GM21825 (cell line): ENCODE measurements around the gene MXD3.
A peak's percentile ranks its signal among the peaks of the same experiment; 100 is the strongest.
"Not testable (repeated sequence)": the region's sequence is repeated elsewhere in the genome, so short reads cannot be mapped to it uniquely, and the experiment has no call there.

Source experiments
- ATAC-seq: cut with Tn5 transposase; IDR thresholded peaks from one replicate; pipeline ENCODE4 v1.9.1; 2021; ENCODE audit warnings: mild to moderate bottlenecking, moderate library complexity; ENCODE audit not compliant: unreplicated experiment

The MXD3 gene, protein sequence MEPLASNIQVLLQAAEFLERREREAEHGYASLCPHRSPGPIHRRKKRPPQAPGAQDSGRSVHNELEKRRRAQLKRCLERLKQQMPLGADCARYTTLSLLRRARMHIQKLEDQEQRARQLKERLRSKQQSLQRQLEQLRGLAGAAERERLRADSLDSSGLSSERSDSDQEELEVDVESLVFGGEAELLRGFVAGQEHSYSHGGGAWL

DNA sequence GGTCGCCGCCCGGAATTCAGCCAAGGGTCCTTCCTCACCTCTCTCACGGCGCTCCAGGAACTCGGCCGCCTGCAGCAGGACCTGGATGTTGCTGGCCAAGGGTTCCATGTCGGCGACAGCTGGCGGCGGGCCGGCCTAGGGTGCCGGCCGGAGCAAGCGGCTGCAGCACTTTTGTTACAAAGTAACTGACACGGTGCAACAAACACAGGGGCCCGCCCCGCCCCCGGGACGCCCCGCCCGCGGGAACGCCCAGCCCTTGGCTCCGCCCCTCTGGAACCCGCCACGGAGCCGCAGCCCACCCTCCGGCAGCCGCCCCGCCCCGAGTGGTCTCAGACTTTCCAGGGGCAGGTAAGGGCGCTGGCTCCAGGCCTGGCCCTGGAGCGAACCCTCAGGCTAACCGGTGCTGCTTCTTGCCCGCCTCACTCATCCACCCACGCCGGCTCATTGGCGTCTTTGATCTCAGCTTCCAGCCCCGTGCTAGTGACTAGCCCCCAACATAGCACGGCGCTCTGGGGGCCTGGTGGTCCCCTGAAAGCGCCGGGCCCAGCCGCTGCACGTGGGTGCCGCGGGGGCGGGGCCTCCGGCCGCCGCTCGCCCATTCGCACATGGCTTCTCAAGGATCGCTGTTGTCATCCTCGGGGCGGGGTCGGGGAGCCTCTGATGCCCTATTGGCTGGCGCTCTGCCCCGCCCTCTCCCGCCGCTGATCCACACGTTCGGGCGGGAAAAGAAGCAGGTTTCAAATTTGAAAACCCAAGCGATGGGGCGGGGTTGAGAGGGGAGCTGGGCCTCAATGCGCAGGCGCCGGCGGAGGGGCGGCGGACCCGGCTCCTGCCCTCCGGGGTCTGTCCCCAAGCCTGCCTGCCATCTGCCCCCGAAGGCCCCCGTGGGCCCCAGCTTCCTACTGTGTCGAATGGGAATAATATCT is at the start of gene MXD3:
Gene MXD3, minus strand, starts transcription at position 176 of the 926 bp plus-strand sequence. Its CDS starts 68 bp downstream, at position 108.
- peak; percentile 64 for ATAC-seq

DNA sequence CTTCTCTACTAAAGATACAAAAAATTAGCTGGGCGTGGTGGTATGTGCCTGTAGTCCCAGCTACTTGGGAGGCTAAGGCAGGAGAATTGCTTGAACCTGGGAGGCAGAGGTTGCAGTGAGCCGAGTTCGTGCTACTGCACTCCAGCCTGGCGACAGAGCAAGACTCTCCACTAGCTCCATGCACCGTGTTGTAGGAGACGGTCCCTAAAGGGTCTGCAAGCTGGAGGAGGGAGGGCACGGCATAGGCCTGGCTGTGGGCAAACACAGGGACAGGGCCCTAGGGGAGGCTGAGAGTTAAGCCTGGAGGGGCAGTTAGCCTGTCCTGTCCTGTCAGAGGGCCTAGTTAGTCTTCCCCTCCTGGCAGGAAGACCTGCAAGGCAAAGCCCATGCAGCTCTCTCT is 49.0 kb upstream of the MXD3 start:
- not testable (repeated sequence) for ATAC-seq

DNA sequence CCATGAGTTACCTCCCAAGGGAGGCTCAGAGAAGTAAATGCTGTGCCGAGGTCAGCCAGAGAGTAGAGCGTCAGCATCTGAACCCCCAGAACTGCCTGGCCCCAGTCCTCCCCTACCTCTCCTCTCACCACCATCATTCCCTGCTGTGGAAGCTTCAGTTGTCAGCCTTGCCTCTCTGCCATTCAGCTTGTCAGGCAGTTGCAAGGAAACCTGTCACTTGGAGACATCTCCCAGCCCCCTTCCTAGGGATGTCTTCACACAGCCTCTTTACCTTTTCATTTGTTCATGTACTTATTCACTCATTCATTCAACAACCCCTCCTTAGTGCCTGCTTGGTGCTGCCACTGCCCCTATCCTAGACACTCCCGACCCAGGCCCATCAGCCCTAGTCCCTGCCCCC is 48.2 kb upstream of the MXD3 start:
- no peak for ATAC-seq

DNA sequence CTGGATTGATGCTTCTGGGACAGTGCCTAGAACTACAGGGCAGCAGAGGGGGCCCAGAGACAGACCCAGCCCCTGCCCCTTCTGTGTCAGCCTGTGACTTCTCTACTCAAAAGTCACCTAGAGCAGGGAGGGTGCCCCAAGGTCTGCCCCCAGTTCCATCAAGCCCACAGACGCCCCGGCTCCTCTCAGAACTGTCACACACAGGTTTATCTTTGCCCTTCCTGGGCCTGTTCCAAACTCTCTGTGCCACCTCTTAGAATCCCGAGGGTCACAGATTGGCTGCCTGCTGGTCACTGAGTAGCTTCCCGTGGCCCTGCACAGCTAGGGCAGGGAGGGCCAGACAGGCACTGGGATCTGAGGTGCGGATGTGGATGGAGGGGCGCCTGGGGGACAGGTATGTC is 47.8 kb upstream of the MXD3 start:
- no peak for ATAC-seq

DNA sequence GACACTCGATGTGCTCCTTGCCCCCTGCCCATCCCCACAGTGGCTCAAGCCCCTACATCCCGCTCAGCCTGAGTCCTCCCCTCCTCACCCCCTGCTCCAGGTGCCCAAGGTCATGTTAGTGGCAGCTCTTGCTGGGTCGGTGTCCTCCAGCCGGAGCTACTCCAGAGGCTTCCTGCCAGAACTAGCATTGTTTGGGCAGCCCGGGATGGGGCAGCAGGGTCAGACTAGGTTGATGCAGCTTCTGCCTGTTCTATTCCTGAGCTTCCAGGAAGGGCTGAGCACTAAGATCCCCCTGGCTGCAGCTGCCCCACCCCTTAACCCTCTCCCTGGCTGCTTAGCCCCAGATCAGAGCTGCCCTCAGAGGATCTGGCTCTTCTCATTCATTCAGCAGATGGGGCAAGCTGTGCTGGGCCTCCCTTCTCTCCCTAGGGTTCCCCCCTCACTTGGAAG is 46.7 kb upstream of the MXD3 start:
- ATAC-seq: no peak

DNA sequence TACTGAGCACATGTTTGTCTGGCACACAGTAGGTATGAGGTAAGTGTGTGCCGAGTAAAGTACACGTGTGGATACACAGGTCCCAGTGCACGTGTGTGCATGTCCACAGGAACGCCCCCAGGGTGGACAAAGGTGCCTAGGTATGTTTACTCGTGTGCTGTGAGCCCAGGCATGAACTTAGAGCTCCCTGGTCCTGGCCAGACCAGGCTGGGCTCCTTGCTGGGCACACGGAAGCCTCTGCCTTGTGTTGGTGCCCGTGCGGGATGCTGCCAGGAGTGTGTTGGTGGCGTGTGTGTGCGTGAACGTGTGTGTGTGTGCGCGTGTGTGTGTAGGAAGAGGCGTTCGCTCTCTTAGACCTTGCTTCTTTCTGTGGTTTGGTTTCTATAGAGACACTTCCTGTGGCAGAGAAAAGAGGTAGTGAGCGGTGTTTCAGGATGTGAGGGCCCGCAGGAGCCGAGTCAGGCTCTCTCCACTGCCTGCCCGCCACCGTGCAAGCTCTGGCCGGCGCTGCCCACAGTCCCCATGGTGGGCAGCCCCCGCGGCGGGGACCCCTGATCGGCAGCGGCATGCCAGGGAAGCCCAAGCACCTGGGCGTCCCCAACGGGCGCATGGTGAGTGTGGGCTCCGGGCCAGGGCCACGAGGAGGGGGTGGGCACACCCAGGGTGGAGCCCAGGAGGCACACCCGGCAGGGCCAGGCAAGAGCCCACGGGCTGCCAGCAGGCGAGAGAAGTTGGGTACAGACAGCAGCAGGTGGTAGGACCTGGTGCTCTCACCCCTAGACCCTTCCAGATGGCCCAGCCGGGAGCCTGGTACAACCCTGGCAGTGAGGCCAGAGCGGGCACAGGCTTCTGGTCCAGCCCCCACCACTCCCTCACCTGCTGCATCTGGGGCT is 46.0 kb upstream of the MXD3 start, which contains the start of gene RGS14:
Gene RGS14, plus strand, starts transcription at position 466 of the 893 bp plus-strand sequence. Its CDS starts 101 bp downstream, at position 567.
- peak; percentile 90 for ATAC-seq

DNA sequence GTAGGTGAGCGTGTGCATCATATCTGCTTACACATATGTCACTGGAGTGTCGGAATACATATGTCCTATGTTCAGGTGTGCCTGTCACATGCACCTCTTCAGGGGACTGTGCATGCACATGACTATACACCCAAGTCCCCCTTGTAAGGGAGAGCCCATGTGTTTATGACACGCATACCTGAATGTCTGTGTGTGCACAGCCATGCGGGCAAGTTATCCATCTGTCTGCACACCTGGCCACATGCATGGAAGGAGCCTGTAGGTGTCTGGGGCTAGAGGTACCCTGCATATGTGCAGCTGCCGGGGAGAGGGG is 45.4 kb upstream of the MXD3 start:
- no peak for ATAC-seq

DNA sequence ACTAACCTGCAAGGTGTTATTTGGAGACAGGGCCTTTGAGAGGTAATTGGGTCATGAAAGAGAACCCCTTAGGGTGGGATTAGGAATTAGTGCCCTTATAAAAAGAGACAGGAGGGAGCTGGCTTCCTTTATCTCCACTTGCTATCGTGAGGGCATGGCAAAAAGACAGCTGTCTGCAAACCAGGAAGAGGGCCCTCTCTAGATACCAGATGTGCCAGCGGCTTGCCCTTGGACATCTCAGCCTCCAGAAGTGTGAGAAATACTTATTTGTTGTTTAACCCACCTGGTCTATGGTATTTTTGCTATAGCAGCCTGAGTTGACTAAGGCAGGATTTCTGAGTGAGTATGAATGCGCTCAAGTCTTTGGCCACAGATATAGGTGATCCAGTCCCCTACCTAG is 45.0 kb upstream of the MXD3 start:
- ATAC-seq: no peak

DNA sequence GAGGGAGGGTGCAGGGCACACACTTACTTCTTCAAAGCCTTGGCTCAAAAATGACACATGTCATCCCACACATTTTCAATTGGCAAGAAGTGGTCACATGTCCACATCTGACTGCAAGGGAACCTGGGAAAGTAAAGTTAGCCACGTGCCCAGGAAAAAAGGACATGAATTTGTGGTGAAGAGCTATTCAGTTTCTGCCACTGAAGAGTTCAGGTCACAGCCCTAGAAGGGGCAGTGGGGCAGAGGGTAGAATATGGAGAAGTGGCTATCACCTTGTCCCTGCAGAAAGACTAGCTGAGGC is 44.1 kb upstream of the MXD3 start:
- ATAC-seq: no peak

DNA sequence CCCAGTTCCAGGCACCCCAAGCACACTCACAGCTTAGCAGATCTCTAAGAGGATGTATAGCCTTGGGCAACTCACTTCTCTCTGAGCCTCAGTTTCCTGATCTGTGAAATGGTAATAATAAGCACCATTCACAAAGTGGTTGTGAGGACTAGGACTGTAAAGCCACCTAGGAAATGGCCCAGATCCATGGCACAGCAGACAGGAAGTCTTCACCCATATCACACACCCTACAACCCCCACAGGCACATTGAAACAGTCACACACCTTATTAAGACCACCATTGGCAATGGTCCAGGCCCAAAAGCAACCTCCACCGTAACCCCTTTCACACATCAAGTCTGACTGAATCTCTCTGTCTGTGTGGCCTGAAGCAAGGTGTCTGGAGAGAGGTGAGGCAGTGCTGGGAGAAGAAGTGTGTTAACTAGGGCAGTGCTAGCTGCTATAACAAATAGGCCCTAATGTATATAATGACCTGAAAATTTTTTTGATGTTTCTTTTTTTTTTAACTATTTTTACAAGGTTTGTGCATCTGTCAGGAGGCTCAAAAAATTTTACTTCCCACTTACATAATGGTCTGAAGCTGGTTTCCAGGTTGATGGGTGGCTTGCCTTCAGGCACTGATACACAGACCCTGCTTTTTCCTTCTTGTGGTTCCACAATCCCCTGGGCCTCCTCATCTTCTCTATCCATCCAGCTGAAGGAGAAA is 43.6 kb upstream of the MXD3 start:
- ATAC-seq: no peak

DNA sequence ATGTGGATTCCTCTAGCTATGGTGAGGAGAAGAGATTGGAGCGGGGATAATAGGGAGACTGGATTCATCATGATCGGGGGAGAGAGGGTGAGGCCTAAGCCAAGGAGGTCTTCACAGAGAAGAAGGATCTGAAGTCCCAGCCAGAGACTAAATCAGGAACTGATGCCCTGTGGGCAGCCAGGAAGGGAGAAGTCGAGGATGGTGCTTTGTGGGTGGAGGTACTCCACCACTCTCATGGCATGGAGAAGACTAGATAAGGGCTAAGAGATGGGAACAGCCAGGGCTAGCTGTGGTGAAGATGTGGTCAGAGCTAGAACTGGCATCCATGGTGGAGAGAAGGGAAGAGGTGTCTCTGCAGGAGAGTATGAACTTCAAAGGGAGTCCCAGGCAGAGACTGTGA is 43.0 kb upstream of the MXD3 start:
- ATAC-seq: no peak

DNA sequence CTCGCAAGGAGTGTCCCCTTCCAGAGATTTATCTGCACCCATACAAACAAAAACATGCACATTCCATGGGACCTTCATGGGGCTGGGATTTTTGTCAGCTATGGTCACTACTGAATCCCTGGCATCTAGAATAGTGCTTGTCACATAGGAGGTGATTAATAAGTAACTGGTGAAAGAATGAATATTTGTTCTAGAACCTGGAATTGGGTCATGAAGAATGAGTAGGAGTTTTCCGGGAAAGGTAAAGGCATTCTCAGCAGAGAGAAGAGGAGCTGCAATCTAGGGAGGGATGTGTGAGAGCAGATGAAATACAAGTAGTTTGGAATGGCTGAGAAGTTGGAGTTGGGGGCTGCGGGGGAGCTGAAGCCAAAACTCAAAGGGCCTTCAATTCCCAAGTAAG is 42.6 kb upstream of the MXD3 start:
- no peak for ATAC-seq

DNA sequence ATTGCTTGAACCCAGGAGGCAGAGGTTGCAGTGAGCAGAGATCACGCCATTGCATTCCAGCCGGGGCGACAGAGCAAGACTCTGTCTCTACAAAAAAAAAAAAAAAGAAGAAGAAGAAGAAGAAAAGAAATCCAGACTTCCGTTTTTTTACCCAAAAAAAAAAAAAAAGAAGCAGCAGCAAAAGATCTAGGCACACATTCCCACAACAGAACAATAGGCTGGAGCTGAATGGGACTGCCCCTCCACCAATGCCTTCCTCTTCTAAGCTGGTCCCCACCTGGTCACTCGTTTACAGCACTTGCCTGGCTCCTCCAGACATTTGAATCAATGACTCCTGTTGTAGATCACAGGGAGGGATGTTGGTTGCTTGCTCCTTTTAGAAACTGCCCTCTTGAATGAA is 41.4 kb upstream of the MXD3 start:
- no peak for ATAC-seq

DNA sequence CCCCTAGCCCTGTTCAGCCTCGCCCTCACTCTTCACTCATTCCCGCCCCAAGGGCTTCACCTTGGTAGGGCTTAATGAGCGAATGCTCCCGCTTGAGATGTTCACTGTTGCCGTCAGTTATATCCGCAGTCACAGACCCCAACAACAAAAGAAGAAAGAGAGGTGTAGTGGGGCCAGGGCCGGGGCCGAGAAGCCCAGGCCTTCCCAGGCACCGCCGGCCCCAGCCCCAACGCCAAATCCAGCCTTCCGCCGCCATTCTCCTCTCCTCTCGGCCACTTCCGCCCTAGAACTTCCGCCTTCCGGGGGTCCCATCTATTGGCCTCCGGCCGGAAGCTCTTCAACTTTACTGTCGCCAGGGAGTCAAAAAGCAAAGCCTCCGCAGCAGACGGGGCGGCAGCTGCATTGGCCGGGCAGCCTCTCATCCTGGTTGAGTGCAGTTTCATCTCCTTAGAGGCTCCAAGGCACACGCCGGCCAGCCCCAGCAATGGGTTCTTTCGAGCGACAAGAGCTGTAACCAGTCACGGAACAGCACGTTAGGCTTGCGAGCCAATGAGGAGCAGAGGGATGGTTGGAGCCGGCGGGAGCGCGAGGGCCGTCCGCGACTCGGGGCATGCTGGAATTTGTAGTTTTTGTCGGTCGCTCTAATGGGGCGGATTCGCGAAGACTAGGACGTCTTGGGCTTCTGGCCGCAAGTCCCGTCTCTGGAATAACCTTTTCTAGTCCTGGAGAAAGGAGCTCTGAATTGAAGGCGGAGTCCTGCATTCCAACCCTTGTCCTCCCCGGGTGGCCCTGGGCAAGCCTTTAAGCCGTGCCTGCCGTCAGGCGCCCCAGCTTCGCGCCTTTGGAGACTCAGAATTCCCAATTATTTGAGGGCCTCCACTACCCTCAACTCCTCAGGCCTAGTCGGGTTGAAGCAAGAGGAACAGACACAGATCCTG is 40.0 kb upstream of the MXD3 start, which contains the start of gene LMAN2:
Gene LMAN2, minus strand, starts transcription at position 277 of the 938 bp plus-strand sequence. Its CDS starts 21 bp downstream, at position 256.
- ATAC-seq: peak; percentile 90

DNA sequence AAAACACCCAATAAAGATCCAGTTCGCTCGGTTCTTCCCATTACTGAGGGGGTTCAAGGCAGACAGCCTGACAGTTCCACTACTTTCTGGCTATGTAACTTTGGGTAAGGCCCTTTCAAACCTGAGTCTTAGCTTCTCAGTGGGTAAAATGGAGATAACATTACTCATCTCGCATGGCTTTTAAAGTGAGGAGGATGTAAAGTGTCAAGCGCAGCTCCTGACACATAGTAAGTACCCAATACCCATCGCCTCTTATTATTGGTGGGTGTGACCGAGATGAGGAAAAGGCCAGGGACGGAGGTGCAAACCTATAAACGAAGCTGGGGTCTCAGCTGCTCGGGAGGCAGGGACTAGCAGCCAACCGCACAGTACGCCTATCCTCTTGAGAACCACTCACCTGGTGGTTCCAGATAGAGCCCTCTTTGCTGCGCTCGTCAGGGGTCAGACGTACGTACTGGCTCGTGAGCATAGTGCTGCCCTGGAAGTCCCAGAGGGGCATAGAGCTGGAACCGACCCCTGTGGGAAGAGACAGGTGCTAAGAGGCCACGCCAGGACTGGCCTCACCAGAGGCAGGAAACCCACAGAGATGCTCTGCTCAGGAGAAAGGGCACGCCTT is 39.2 kb upstream of the MXD3 start:
- ATAC-seq: peak; percentile 12

DNA sequence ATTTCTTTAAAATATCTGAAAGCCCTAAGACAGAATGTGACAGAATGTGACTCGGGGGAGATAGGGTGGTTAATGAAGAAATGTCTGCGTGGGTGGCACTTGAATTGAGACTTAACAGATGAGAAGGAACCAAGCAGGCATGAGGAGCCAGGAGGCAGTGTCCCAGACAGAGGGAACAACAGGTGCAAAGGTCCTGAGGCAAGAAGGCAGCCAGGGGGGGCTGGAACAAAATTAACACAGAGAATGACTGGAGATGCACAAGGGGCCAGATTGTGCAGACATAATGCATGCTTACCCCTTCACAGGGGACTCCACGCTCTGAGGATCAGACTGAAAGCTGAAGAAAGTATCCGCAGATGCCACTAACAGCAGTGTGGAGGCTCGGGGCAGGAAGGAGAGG is 38.1 kb upstream of the MXD3 start:
- no peak for ATAC-seq

DNA sequence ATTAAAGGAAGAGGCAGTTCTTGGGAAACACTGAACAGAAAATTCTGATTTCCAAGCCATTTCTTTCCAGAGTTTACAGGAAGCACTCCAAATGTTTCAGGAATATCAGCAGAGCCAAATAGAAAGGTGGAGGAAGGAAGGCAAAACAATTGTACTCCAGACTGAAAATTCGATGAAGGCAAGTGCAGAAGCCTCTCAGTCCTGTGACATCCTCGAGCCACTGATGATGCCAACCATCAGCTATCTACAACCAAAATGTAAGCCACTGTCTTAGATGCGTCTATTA is 37.6 kb upstream of the MXD3 start:
- no peak for ATAC-seq

DNA sequence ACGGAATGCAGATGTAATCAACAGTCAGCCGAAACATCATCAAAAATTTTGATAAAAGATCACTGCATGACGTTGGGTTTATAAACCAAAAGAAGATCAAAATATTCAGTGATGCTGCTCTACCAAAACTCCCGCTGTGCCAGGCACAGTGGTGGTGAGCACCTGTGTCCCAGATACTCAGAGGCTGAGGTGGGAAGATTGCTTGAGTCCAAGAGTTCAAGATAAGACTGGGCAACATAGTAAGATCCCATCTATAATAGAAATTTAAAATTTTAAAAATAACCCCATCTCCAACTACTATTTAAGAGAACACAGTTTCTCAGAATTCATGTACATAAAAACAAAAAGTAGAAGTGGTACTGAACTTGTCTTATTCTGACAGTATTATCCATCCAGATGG is 36.0 kb upstream of the MXD3 start:
- no peak for ATAC-seq

DNA sequence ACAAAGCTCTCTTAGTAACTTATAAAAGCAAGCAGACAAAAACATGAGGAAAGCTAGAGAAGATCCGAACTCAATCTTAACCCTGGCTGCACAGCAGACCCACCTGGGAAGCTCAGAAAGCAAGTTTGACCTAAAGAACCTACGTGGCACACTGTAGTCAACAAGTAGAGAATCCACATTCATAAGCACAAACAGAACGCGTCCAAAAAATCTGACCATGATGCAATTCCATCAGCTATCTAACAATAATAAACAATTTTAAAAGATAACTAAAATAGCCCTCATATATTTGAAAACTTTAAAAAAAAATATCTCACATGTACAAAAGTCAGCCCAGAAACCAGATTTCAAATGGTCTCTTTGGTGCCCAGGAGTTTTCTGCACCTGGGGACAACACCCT is 35.1 kb upstream of the MXD3 start:
- no peak for ATAC-seq
